ENCODE measurements around the gene VSTM2B.
A peak's percentile ranks its signal among the peaks of the same experiment; 100 is the strongest.

DNA sequence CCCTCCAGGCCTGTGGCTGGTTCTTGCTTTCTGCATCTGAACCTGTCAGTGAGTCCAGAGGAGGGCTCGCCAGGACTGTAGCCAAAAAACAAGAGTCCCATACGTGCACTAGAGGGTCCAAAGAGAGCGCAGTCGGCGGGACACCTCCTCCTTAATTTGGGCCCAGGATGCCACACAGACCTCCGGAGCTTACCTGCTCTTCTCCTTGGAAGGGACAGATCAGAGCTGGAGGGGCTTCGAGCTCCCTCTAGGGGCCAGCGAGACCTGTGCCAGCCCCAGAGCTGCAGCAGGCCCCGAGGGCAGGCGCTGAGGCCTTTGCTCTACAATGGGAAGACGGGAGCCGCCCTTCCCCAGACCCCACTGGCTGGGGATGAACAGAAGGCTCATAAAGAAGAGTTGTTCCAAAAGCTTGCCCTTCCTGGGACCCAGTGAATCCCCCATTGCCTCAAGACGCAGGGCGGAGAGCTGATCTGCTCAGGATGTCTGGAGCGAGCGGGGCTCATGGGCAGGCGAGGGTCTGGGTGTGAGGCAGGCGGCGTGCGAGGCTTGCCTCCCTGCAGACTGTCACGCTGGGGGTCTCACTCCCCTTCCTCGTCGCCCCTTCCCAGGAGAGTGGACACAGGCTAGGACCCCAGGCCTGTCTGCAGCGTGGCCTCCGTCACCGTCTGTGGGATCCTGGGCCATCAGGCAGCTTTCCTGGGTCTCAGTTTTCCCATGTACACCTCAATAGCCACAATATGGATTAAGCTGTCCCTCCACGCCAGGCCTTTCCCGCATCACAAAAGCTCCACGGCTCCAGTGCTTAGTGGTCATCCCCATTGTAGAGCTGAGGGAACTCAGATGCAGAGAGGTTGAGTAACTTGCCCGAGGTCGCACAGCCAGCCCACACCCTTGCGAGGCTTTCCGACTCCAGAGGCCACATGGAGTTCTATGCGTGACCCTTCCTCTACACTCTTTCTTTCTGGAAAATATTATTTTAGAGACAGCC is 46.9 kb upstream of the VSTM2B start:
- TF ChIP-seq POLR2A (IDR thresholded peaks at IDR 0.05) (no peak), CTCF (IDR thresholded peaks at IDR 0.05) (peak in 7 of 12 donors; percentile 14 to 51 (median 35))

Measured in heart left ventricle (tissue), 13 donors.